SK-N-SH (cell line): ENCODE results near the gene LETM1.

ENCODE experiments used
- CTCF ChIP-seq: fragments of 200-600 bp; sonication (generic); IDR thresholded peaks from 2 replicates; pipeline ENCODE4 v1.6.1; 2017; ENCODE audit warnings: antibody characterized with exemption, mild to moderate bottlenecking, moderate library complexity
- EZH2phosphoT487 ChIP-seq: fragments of 200-600 bp; sonication (generic); IDR thresholded peaks from 2 replicates; pipeline ENCODE4 v1.6.1; 2017; ENCODE audit warnings: low read depth, mixed run types, mild to moderate bottlenecking, antibody characterized with exemption, moderate library complexity, borderline replicate concordance
- IRF3 ChIP-seq: fragments of 150-350 bp; IDR thresholded peaks from 2 replicates; pipeline ENCODE4 v1.6.1; 2016; ENCODE audit warnings: mild to moderate bottlenecking, low read depth, low read length
- MXI1 ChIP-seq: IDR thresholded peaks from 2 replicates; pipeline ENCODE4 v1.6.1; 2012; ENCODE audit warnings: mild to moderate bottlenecking, low read depth, low read length, improper control_type of control experiment
- POLR2AphosphoS5 ChIP-seq: IDR thresholded peaks from 2 replicates; pipeline ENCODE4 v1.6.1; 2012; ENCODE audit warnings: low read depth, low read length
- TCF12 ChIP-seq: IDR thresholded peaks from 2 replicates; pipeline ENCODE4 v1.4.0; 2012

DNA sequence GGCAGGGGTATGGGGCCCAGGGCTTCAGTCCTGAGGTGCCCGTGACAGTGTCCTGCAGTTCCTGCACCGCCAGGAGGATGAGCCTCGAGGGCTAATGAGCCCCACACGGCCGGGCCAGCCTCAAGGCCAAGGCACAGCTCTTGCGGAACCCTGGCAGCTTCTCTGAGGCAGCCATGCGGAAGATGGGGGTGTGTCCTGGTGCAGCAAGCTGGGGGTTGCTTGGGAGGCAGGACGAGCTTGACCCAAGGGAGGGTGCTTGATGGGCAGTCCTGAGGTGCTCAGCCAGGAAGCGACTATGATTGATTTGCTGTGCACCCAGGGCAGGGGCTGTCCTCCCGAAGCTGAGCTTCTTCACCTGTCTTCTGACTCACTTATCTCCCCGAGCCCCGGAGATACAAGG is 72.0 kb downstream of the LETM1 start:
- TF ChIP-seq MXI1, result no peak
- no peak for TF ChIP-seq CTCF
- TF ChIP-seq IRF3, result no peak
- TF ChIP-seq EZH2phosphoT487, result no peak
- TF ChIP-seq TCF12, result no peak
- TF ChIP-seq POLR2AphosphoS5, result no peak
